CD4-positive, alpha-beta memory T cell (primary cell): ENCODE data around the gene SWAP70. TPM values are rescaled to one million over a fixed set of nuclear protein-coding genes. Genes with fewer than 3 reads are reported as not detected.

Source experiments
- CTCF ChIA-PET: fragments of 350-600 bp; sonication (Branson Sonifier 250); formaldehyde crosslinking; loops from one replicate; lab custom pipeline; 2021; ENCODE audit warnings: inconsistent platforms; ENCODE audit not compliant: partially characterized antibody; lab: Charles Lee
- POLR2A ChIA-PET: fragments of 350-600 bp; sonication (Branson Sonifier 250); formaldehyde crosslinking; loops from one replicate; lab custom pipeline; 2021; ENCODE audit not compliant: partially characterized antibody; lab: Charles Lee
- DNase-seq, 5 donors: peaks; one replicate each; pipeline versions ENCODE4 v3.0.0 to v3.0.0-alpha.2; 2020 to 2022; ENCODE audit warnings: mixed read lengths in 1 of 5
- H3K27ac ChIP-seq: one replicate; pipeline ENCODE4 v1.7.0; 2013; ENCODE audit warnings: low read depth, low read length
- H3K27me3 ChIP-seq: 2 replicates; pipeline ENCODE4 v1.7.0; 2013; ENCODE audit warnings: mild to moderate bottlenecking, low read length, moderate library complexity; ENCODE audit not compliant: insufficient read depth
- H3K36me3 ChIP-seq: 2 replicates; pipeline ENCODE4 v1.7.0; 2013; ENCODE audit warnings: mild to moderate bottlenecking, low read length, moderate library complexity; ENCODE audit not compliant: insufficient read depth
- H3K4me1 ChIP-seq: 2 replicates; pipeline ENCODE4 v1.7.0; 2013; ENCODE audit warnings: mild to moderate bottlenecking, low read length, moderate library complexity; ENCODE audit not compliant: insufficient read depth
- H3K4me3 ChIP-seq, 2 donors: one replicate each; pipeline ENCODE4 v1.7.0; 2013; ENCODE audit warnings: low read length in 2 of 2, mild to moderate bottlenecking in 1 of 2
- H3K9me3 ChIP-seq, 2 donors: one replicate each; pipeline ENCODE4 v1.7.0; 2013; ENCODE audit warnings: low read length in 2 of 2, control low read depth in 1 of 2; ENCODE audit not compliant: control insufficient read depth in 1 of 2
- H3K27ac Mint-ChIP-seq, 7 donors: one replicate each; pipeline ENCODE4 v1.8.0; 2020 to 2021; ENCODE audit warnings: mixed read lengths in 7 of 7, mild to moderate bottlenecking in 6 of 7, inconsistent platforms in 3 of 7, moderate library complexity in 3 of 7
- H3K27me3 Mint-ChIP-seq, 2 donors: one replicate each; pipeline ENCODE4 v1.8.0; 2020 to 2021; ENCODE audit warnings: mixed read lengths in 2 of 2
- H3K36me3 Mint-ChIP-seq, 2 donors: one replicate each; pipeline ENCODE4 v1.8.0; 2020 to 2021; ENCODE audit warnings: mixed read lengths in 2 of 2, inconsistent platforms in 1 of 2, mild to moderate bottlenecking in 1 of 2
- H3K4me1 Mint-ChIP-seq, 4 donors: one replicate each; pipeline ENCODE4 v1.8.0; 2020 to 2021; ENCODE audit warnings: mixed read lengths in 4 of 4, mild to moderate bottlenecking in 1 of 4
- H3K4me3 Mint-ChIP-seq, 8 donors: one replicate each; pipeline ENCODE4 v1.8.0; 2020 to 2021; ENCODE audit warnings: mixed read lengths in 8 of 8, mild to moderate bottlenecking in 7 of 8, moderate library complexity in 6 of 8, inconsistent platforms in 3 of 8
- H3K9me3 Mint-ChIP-seq, 8 donors: one replicate each; pipeline ENCODE4 v1.8.0; 2020 to 2021; ENCODE audit warnings: mixed read lengths in 8 of 8, mild to moderate bottlenecking in 5 of 8, inconsistent platforms in 3 of 8, moderate library complexity in 1 of 8
- intact Hi-C: fragments of 100-400 bp; cut with micrococcal nuclease; formaldehyde crosslinking; loops from one replicate; pipeline ENCODE4 v1.15.1; 2023
- polyA plus RNA-seq, 2 donors: library from polyadenylated mRNA; unstranded; fragments of 300-500 nt; fragmentation: Illumina TruSeq; gene quantifications; one replicate each; pipeline ENCODE4 v1.2.3, GENCODE V29; 2021
- total RNA-seq, 2 experiments: library from RNA; stranded (reverse); gene quantifications; one replicate each; pipeline ENCODE4 v1.2.3, GENCODE V29; 2021

Gene SWAP70
- total and polyA plus RNA-seq, 4 experiments from 2014 or later, result 2.2 to 6.6 (median 4.9) TPM

- peaks cover 12% of the 10 kb centered on the region for H3K4me1 ChIP-seq
- Mint-ChIP-seq H3K9me3 (peaks cover 0 to 20% (median 11%) of the 10 kb centered on the region in 8 donors), H3K36me3 (peaks cover 0 to 6% of the 10 kb centered on the region in 2 donors), H3K27me3 (peaks cover 18 to 23% of the 10 kb centered on the region in 2 donors), H3K4me1 (peaks cover 8 to 22% (median 13%) of the 10 kb centered on the region in 4 donors), H3K27ac (peak overlapping the region in 3 of 7 donors; percentile 52 to 75 (median 65)), H3K4me3 (peak overlapping the region; percentile 87 to 93 (median 90))
- intact Hi-C loops, result loop anchor here (1.0 kb wide), 1 partner anchor 50 kb away; no protein-coding TSS in a partner anchor
- POLR2A ChIA-PET, result no interaction called here
- DNase-seq, result peak in 4 of 5 donors; percentile 11 to 28 (median 17)
- H3K27ac ChIP-seq, result peak overlapping the region; percentile 21
- H3K4me3 ChIP-seq, result peak overlapping the region; percentile 52 to 72
- H3K9me3 ChIP-seq, result no peaks in the 10 kb centered on the region
- CTCF ChIA-PET, result interaction anchor here (1.2 to 1.6 kb wide), 2 partner anchors 129 to 158 kb away, joined by 3 read pairs; no protein-coding TSS in a partner anchor
- no peaks in the 10 kb centered on the region for H3K36me3 ChIP-seq
- H3K27me3 ChIP-seq, result no peaks in the 10 kb centered on the region
Observed at GRCh38 chr11:9664276-9665171, 647 bp downstream of the SWAP70 start.

- no peak overlapping the region for H3K4me3 ChIP-seq
- H3K36me3 Mint-ChIP-seq, result peaks cover 0 to 6% of the 10 kb centered on the region in 2 donors
- H3K36me3 ChIP-seq, result no peaks in the 10 kb centered on the region
- H3K27me3 Mint-ChIP-seq, result peaks cover 16 to 17% of the 10 kb centered on the region in 2 donors
- peak overlapping the region in 1 of 7 donors; percentile 47 for H3K27ac Mint-ChIP-seq
- H3K9me3 ChIP-seq, result no peaks in the 10 kb centered on the region
- peak overlapping the region in 2 of 8 donors; percentile 4 to 79 for H3K4me3 Mint-ChIP-seq
- peaks cover 12% of the 10 kb centered on the region for H3K4me1 ChIP-seq
- H3K27me3 ChIP-seq, result no peaks in the 10 kb centered on the region
- H3K27ac ChIP-seq, result no peak overlapping the region
- ChIA-PET CTCF (no interaction called here), POLR2A (no interaction called here)
- intact Hi-C loops, result no loop called here
- H3K4me1 Mint-ChIP-seq, result peaks cover 8 to 22% (median 13%) of the 10 kb centered on the region in 4 donors
- DNase-seq, result no peak
- peaks cover 0 to 20% (median 11%) of the 10 kb centered on the region in 8 donors for H3K9me3 Mint-ChIP-seq
Observed at GRCh38 chr11:9665749-9666148, 1.9 kb downstream of the SWAP70 start.

GRCh38 chr11:9669954-9670353, 6.1 kb downstream of the SWAP70 start:
- POLR2A ChIA-PET, result no interaction called here
- H3K4me3 Mint-ChIP-seq, result no peak overlapping the region
- CTCF ChIA-PET, result interaction anchor here (1.3 kb wide), 1 partner anchor 164 kb away, joined by 3 read pairs; no protein-coding TSS in a partner anchor
- H3K9me3 Mint-ChIP-seq, result peaks cover 0 to 20% (median 11%) of the 10 kb centered on the region in 8 donors
- no peaks in the 10 kb centered on the region for H3K4me1 ChIP-seq
- H3K9me3 ChIP-seq, result no peaks in the 10 kb centered on the region
- peaks cover 0 to 3% (median under 1%) of the 10 kb centered on the region in 4 donors for H3K4me1 Mint-ChIP-seq
- intact Hi-C loops, result no loop called here
- H3K4me3 ChIP-seq, result no peak overlapping the region
- H3K27ac ChIP-seq, result no peak overlapping the region
- H3K27me3 Mint-ChIP-seq, result peaks cover 0 to 2% of the 10 kb centered on the region in 2 donors
- no peaks in the 10 kb centered on the region for H3K36me3 ChIP-seq
- H3K27me3 ChIP-seq, result no peaks in the 10 kb centered on the region
- DNase-seq, result no peak
- H3K27ac Mint-ChIP-seq, result peak overlapping the region in 2 of 7 donors; percentile 4 to 36
- no peaks in the 10 kb centered on the region for H3K36me3 Mint-ChIP-seq

DNA sequence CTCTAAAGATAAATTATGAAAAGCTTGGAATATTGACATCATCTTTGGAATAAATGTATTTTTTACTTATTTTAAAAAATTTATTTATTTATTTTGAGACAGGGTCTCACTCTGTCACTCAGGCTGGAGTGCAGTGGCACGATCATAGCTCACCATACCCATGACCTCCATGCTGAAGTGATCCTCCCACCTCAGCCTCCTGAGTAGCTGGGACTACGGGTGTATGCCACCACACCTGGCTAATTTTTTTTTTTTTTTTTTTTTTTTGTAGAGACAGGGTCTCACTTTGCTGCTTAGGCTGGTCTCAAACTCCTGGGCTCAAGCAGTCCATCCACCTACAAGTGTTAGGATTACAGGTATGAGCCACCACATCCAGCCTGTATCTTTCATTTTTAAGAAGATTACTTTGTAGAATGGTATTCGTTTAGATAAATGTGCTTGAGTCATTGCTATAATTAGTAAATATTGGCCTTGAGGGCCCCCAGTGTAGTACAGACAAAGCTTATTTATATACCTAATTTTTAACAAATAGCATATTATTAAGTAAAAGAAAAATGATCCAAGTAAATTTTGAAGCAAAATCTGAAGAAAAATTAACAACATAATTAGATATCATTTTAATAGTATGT, 8.5 kb downstream of the SWAP70 start:
- Histone ChIP-seq H3K9me3 (no peaks in the 10 kb centered on the region), H3K27ac (no peak overlapping the region), H3K27me3 (no peaks in the 10 kb centered on the region), H3K36me3 (no peaks in the 10 kb centered on the region), H3K4me1 (no peaks in the 10 kb centered on the region), H3K4me3 (no peak overlapping the region)
- H3K27me3 Mint-ChIP-seq, result no peaks in the 10 kb centered on the region
- no peaks in the 10 kb centered on the region for H3K36me3 Mint-ChIP-seq
- H3K4me1 Mint-ChIP-seq, result no peaks in the 10 kb centered on the region
- DNase-seq, result no peak
- peaks cover 0 to 1% (median 0%) of the 10 kb centered on the region in 8 donors for H3K9me3 Mint-ChIP-seq
- H3K27ac Mint-ChIP-seq, result no peak overlapping the region
- POLR2A ChIA-PET, result interaction anchor here (0.6 kb wide), 1 partner anchor 138 kb away, joined by 3 read pairs; no protein-coding TSS in a partner anchor
- intact Hi-C loops, result no loop called here
- H3K4me3 Mint-ChIP-seq, result no peak overlapping the region
- CTCF ChIA-PET, result interaction anchor here (0.7 kb wide), 1 partner anchor 64 kb away, joined by 3 read pairs; no protein-coding TSS in a partner anchor

DNA sequence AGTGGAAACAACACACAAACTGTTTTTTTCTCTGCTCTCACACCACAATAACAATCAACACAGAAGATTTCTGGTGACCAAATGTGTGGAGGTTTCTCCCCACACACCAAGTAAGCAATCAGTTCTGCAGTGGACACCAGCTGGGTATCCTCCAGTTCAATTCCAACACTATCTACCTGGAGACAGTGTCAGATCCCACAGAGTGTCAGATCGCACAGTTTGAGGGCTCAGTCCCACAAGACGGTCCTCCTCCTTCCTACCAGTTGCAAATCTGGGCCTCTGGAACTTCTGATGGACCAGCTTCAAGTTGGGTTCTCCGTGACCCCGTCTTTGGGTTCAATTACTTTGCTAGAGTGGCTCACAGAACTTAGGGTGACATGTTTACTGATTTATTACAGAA, 9.0 kb downstream of the SWAP70 start:
- Histone ChIP-seq H3K27ac (no peak overlapping the region), H3K27me3 (no peaks in the 10 kb centered on the region), H3K4me1 (no peaks in the 10 kb centered on the region), H3K36me3 (no peaks in the 10 kb centered on the region), H3K4me3 (no peak overlapping the region), H3K9me3 (no peaks in the 10 kb centered on the region)
- Mint-ChIP-seq H3K36me3 (no peaks in the 10 kb centered on the region), H3K9me3 (no peaks in the 10 kb centered on the region), H3K27ac (no peak overlapping the region), H3K27me3 (no peaks in the 10 kb centered on the region), H3K4me1 (no peaks in the 10 kb centered on the region), H3K4me3 (no peak overlapping the region)
- CTCF ChIA-PET, result no interaction called here
- DNase-seq, result no peak
- POLR2A ChIA-PET, result no interaction called here
- intact Hi-C loops, result no loop called here

GRCh38 chr11:9675691-9676090, 11.8 kb downstream of the SWAP70 start:
- no peaks in the 10 kb centered on the region for H3K27me3 Mint-ChIP-seq
- no peaks in the 10 kb centered on the region for H3K36me3 Mint-ChIP-seq
- POLR2A ChIA-PET, result no interaction called here
- H3K27me3 ChIP-seq, result no peaks in the 10 kb centered on the region
- H3K4me1 ChIP-seq, result no peaks in the 10 kb centered on the region
- CTCF ChIA-PET, result no interaction called here
- no peak overlapping the region for H3K27ac ChIP-seq
- no peak overlapping the region for H3K27ac Mint-ChIP-seq
- H3K4me1 Mint-ChIP-seq, result no peaks in the 10 kb centered on the region
- intact Hi-C loops, result no loop called here
- H3K36me3 ChIP-seq, result no peaks in the 10 kb centered on the region
- H3K4me3 ChIP-seq, result no peak overlapping the region
- H3K9me3 Mint-ChIP-seq, result peaks cover 0 to 2% (median 0%) of the 10 kb centered on the region in 8 donors
- DNase-seq, result no peak
- no peak overlapping the region for H3K4me3 Mint-ChIP-seq
- no peaks in the 10 kb centered on the region for H3K9me3 ChIP-seq

- POLR2A ChIA-PET, result no interaction called here
- no peaks in the 10 kb centered on the region for H3K9me3 ChIP-seq
- peaks cover 0 to 2% (median 0%) of the 10 kb centered on the region in 8 donors for H3K9me3 Mint-ChIP-seq
- H3K27me3 Mint-ChIP-seq, result no peaks in the 10 kb centered on the region
- no peaks in the 10 kb centered on the region for H3K36me3 ChIP-seq
- no peak overlapping the region for H3K4me3 ChIP-seq
- no peaks in the 10 kb centered on the region for H3K4me1 Mint-ChIP-seq
- H3K27ac Mint-ChIP-seq, result no peak overlapping the region
- DNase-seq, result no peak
- H3K4me1 ChIP-seq, result no peaks in the 10 kb centered on the region
- intact Hi-C loops, result no loop called here
- H3K27me3 ChIP-seq, result no peaks in the 10 kb centered on the region
- H3K27ac ChIP-seq, result no peak overlapping the region
- CTCF ChIA-PET, result interaction anchor here (1.0 kb wide), 1 partner anchor 11 kb away, joined by 5 read pairs; no protein-coding TSS in a partner anchor
- no peaks in the 10 kb centered on the region for H3K36me3 Mint-ChIP-seq
- H3K4me3 Mint-ChIP-seq, result no peak overlapping the region
Observed at GRCh38 chr11:9677951-9678350, 14.1 kb downstream of the SWAP70 start.
